ENCODE results near the gene CREB1. TPM values are rescaled to one million over a fixed set of nuclear protein-coding genes. Genes with fewer than 3 reads are reported as not detected.

The CREB1 gene
- 27.3 TPM for total RNA-seq

DNA sequence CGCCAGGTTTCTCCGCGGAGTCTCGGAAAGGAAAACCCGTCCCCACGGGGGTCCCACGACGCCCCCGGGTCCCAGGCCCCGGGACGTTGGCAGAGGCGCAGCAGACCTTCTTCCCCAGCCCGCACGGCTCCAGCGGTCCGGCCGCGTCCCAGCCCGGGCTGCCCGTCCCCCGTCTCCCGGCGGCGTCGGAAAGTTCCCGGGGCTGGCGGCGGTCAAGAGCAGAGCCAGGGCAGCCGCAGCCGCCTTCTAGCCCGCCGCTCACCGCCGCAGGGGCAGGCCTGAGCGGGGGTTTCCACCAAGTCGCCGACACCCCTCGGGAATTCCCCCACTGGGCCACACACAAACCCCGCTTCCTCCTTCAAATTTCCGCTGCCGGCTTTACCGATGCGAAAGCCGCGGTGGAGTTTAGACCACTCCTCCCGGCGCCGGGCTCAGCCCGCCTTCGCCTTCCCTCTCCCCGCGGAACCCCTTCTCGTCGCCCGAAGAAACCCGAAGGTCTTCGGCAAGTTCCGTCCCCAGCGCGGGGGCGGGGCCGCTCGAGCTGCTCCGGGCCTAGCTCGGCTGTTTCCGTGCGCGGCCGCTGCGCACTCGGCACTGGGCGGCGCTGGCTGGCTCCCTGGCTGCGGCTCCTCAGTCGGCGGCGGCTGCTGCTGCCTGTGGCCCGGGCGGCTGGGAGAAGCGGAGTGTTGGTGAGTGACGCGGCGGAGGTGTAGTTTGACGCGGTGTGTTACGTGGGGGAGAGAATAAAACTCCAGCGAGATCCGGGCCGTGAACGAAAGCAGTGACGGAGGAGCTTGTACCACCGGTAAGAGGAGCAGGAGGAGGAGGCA, at the start of gene CREB1:
CREB1 (plus strand) TSS at position 633 of the 830 bp plus-strand sequence. CDS start 25,674 bp downstream, outside the sequence.
- Histone ChIP-seq H3K27me3 (no peaks in the 10 kb centered on the region), H3K4me3 (peak within 1 kb of the TSS; percentile 72 to 80), H3K4me1 (peaks cover 46% of the 10 kb centered on the region), H3K36me3 (no peaks in the 10 kb centered on the region), H3K9me3 (no peaks in the 10 kb centered on the region), H3K27ac (peak within 1 kb of the TSS; percentile 95)
- intact Hi-C loops (cut with DNase I) = no loop called here
- no peak for TF ChIP-seq CTCF (IDR thresholded peaks at IDR 0.05)
- peak; percentile 67 to 91 for TF ChIP-seq POLR2AphosphoS5 (IDR thresholded peaks at IDR 0.05; ENCODE audit: insufficient read depth in 1 of 2, low read depth in 1 of 2)
- peak in 1 of 2 donors; percentile 89 for TF ChIP-seq POLR2A (IDR thresholded peaks at IDR 0.05)
- peak; percentile 99 for DNase-seq (ENCODE audit: extremely low spot score in 2 of 2)

GRCh38 chr2:207480521-207481040, 49.2 kb upstream of the CREB1 start:
- H3K36me3 ChIP-seq = no peaks in the 10 kb centered on the region
- TF ChIP-seq CTCF (IDR thresholded peaks at IDR 0.05) (no peak), POLR2A (IDR thresholded peaks at IDR 0.05) (no peak), POLR2AphosphoS5 (IDR thresholded peaks at IDR 0.05; ENCODE audit: insufficient read depth in 1 of 2, low read depth in 1 of 2) (no peak)
- H3K4me3 ChIP-seq = no peak overlapping the region
- no peaks in the 10 kb centered on the region for H3K4me1 ChIP-seq
- H3K27ac ChIP-seq = no peak overlapping the region
- H3K9me3 ChIP-seq = no peaks in the 10 kb centered on the region
- no peaks in the 10 kb centered on the region for H3K27me3 ChIP-seq
- DNase-seq (ENCODE audit: extremely low spot score in 2 of 2) = peak in 1 of 2 donors; percentile 69
- intact Hi-C loops (cut with DNase I) = loop anchor here (10.0 kb wide), 1 partner anchor 786 kb away; no protein-coding TSS in a partner anchor

GRCh38 chr2:207481924-207482323, 47.8 kb upstream of the CREB1 start:
- H3K4me1 ChIP-seq = no peaks in the 10 kb centered on the region
- H3K36me3 ChIP-seq = no peaks in the 10 kb centered on the region
- no peak overlapping the region for H3K4me3 ChIP-seq
- intact Hi-C loops (cut with DNase I) = loop anchor here (10.0 kb wide), 1 partner anchor 787 kb away; no protein-coding TSS in a partner anchor
- no peaks in the 10 kb centered on the region for H3K9me3 ChIP-seq
- H3K27ac ChIP-seq = no peak overlapping the region
- peak in 1 of 2 donors; percentile 65 for DNase-seq (ENCODE audit: extremely low spot score in 2 of 2)
- no peaks in the 10 kb centered on the region for H3K27me3 ChIP-seq
- TF ChIP-seq POLR2A (IDR thresholded peaks at IDR 0.05) = no peak
- no peak for TF ChIP-seq POLR2AphosphoS5 (IDR thresholded peaks at IDR 0.05; ENCODE audit: insufficient read depth in 1 of 2, low read depth in 1 of 2)
- no peak for TF ChIP-seq CTCF (IDR thresholded peaks at IDR 0.05)

DNA sequence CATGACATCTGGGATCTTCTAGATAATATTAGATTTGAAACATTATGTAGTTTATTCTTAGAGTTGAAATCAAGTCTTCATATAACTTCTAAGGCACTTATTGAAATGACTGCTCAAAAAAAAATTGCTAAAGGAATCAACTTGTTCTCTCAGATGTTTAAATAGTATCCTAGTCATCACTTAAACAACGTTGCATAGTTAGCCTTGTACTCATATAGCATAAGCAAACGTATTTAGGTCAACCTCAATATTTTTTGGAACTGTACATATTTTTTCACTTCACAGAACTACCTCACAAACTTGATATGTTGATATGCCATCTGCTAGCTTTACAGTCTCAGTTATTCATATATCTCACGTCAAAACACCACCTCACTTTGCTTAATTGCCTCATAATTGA, 47.1 kb upstream of the CREB1 start:
- Histone ChIP-seq H3K36me3 (no peaks in the 10 kb centered on the region), H3K27me3 (no peaks in the 10 kb centered on the region), H3K4me1 (no peaks in the 10 kb centered on the region), H3K27ac (no peak overlapping the region), H3K4me3 (no peak overlapping the region), H3K9me3 (no peaks in the 10 kb centered on the region)
- DNase-seq (ENCODE audit: extremely low spot score in 2 of 2) = no peak
- TF ChIP-seq POLR2AphosphoS5 (IDR thresholded peaks at IDR 0.05; ENCODE audit: insufficient read depth in 1 of 2, low read depth in 1 of 2) (no peak), CTCF (IDR thresholded peaks at IDR 0.05) (no peak), POLR2A (IDR thresholded peaks at IDR 0.05) (no peak)
- intact Hi-C loops (cut with DNase I) = loop anchor here (10.0 kb wide), 1 partner anchor 788 kb away; no protein-coding TSS in a partner anchor

Measured in vagina (tissue), 2 donors.